ENCODE measurements around the gene NUP62CL.
A peak's percentile ranks its signal among the peaks of the same experiment; 100 is the strongest.

The NUP62CL gene

GRCh38 chrX:107146670-107147069 is 59.6 kb downstream of the NUP62CL start:
- no peak for DNase-seq

- no peak for DNase-seq
Measured at GRCh38 chrX:107135965-107136307, 70.3 kb downstream of the NUP62CL start.

- DNase-seq: peak; percentile 14
Measured at GRCh38 chrX:107135049-107135964, 70.9 kb downstream of the NUP62CL start.

- DNase-seq: no peak
Measured at GRCh38 chrX:107123750-107124149, 82.5 kb downstream of the NUP62CL start.

GRCh38 chrX:107119283-107119682 is 87.0 kb downstream of the NUP62CL start:
- DNase-seq: no peak

GRCh38 chrX:107118322-107119147 is 87.7 kb downstream of the NUP62CL start, which contains the start of gene RBM41:
RBM41 (minus strand) TSS chrX:107118822; CDS start chrX:107118773, 49 bp downstream.
- peak; percentile 59 for DNase-seq

- DNase-seq: no peak
Measured at GRCh38 chrX:107117993-107118321, 88.3 kb downstream of the NUP62CL start.

GRCh38 chrX:107107459-107107858 is 98.8 kb downstream of the NUP62CL start:
- DNase-seq: no peak

GRCh38 chrX:107102980-107103379 is 103.3 kb downstream of the NUP62CL start:
- no peak for DNase-seq

GRCh38 chrX:107076158-107076557 is 130.1 kb downstream of the NUP62CL start:
- no peak for DNase-seq
